ENCODE data around the gene RCAN3.
"Not testable (repeated sequence)": the region's sequence is repeated elsewhere in the genome, so short reads cannot be mapped to it uniquely, and the experiment has no call there.

RCAN3 gene
- 108 to 507 (median 207) reads per million in 9 experiments for total RNA-seq

DNA sequence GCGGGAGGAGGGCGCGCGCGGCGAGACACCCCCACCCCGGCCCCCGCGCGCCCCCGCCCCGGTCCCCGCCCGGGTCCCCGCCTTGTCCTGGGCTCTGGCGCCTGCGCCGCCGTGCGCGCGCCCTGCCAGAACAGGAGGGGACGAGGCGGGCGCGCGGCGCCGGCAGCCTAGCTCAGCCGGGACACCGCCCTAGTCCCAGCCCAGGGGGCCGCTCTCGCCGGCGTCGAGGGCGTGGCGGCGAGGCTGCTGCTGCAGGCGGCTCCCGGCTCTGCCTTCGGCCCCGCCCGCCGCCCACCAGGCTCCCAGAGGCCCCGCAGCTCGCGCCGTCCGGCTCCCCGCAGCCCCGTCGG lies at the start of gene RCAN3:
Gene RCAN3, plus strand, starts transcription at position 128 of the 350 bp plus-strand sequence. CDS start 11,537 bp downstream, outside the sequence.
- ATAC-seq (replicated peaks) (peak; percentile 65), DNase-seq (peak; percentile 77 to 81 (median 78))
- H3K27ac Mint-ChIP-seq = peak within 1 kb of the TSS; percentile 89 to 94
- H3K9me3 Mint-ChIP-seq = no peaks in the 10 kb centered on the region
- peaks cover 8 to 11% of the 10 kb centered on the region in 2 donors for H3K27me3 Mint-ChIP-seq
- H3K4me3 Mint-ChIP-seq = peak within 1 kb of the TSS; percentile 90 to 93
- H3K4me1 Mint-ChIP-seq (ENCODE audit: low read depth in 2 of 2) = peaks cover 54 to 57% of the 10 kb centered on the region in 2 donors
- peaks cover 24% of the 10 kb centered on the region for H3K36me3 Mint-ChIP-seq (ENCODE audit: insufficient read depth)

DNA sequence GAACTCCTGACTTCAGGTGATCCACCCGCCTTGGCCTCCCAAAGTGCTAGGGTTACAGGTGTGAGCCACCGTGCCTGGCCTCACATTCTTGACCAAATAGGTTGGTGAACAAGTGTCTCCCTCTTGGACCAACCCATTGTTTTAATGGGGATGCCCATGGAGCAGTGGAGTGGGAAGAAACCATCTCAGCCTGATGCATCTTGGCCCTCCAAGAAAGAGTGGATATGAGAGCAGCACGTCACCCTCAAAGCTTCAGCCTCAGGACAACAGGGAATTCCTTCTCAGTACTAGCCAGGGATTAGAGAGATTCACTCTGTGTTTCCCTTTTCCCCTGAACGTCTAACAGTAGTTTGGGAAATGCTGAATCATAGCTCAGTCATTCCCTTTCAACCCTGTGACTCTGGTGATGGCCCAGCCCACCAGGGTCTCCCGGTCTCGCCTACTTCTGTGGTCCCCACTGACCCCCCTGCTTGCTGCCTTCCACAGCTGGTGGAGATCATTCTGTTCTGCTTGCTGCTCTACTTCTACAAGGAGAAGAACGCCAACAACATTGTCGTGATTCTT lies 49.6 kb upstream of the RCAN3 start:
- DNase-seq = no peak
- Mint-ChIP-seq H3K27me3 (no peaks in the 10 kb centered on the region), H3K4me3 (no peak overlapping the region), H3K9me3 (no peaks in the 10 kb centered on the region), H3K27ac (peak overlapping the region in 1 of 2 donors; percentile 51), H3K36me3 (ENCODE audit: insufficient read depth) (peaks cover 39% of the 10 kb centered on the region), H3K4me1 (ENCODE audit: low read depth in 2 of 2) (no peaks in the 10 kb centered on the region)
- ATAC-seq (replicated peaks) = no peak

DNA sequence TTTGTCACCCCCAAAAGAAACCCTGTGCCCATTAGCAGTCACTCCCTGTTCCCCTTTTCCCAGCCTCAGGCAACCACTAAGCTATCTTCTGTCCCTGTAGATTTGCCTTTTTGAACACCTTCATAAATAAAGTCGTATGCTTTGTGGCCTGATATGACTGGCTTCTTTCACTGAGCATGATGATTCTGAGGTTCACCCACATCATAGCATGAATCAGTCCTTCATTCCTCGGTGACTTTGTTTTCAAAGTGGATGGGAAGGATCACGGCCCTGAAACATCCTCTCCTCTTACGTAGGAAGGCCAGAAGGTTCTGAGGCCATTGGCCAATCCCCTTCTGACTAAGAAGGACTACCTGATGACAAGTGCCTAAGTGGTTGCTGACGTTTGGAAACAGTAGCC lies 48.0 kb upstream of the RCAN3 start:
- Mint-ChIP-seq H3K36me3 (ENCODE audit: insufficient read depth) (peaks cover 47% of the 10 kb centered on the region), H3K4me1 (ENCODE audit: low read depth in 2 of 2) (peaks cover 0 to 1% of the 10 kb centered on the region in 2 donors), H3K27ac (no peak overlapping the region), H3K9me3 (no peaks in the 10 kb centered on the region), H3K4me3 (no peak overlapping the region), H3K27me3 (no peaks in the 10 kb centered on the region)
- DNase-seq (no peak), ATAC-seq (replicated peaks) (no peak)

DNA sequence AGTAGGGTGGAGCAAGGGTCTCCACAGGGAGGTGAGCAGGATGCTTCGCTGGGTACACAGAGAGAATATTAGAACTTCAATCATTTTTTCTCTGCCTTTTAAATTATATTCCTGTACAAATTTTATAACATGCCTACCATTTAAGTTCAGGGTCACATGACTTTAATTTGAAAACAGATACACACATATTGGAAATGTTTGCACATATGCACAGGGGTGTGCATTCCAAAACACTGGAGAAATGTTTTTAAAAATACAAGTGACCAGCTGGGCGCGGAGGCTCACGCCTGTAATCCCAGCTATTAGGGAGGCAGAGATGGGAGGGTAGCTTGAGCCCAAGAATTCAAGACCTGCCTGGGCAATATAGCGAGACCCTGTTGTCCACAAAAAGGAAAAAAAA lies 47.4 kb upstream of the RCAN3 start:
- DNase-seq = no peak
- ATAC-seq (replicated peaks) = no peak
- Mint-ChIP-seq H3K27ac (no peak overlapping the region), H3K36me3 (ENCODE audit: insufficient read depth) (peaks cover 50% of the 10 kb centered on the region), H3K4me1 (ENCODE audit: low read depth in 2 of 2) (peaks cover 0 to 1% of the 10 kb centered on the region in 2 donors), H3K4me3 (no peak overlapping the region), H3K9me3 (no peaks in the 10 kb centered on the region), H3K27me3 (no peaks in the 10 kb centered on the region)

DNA sequence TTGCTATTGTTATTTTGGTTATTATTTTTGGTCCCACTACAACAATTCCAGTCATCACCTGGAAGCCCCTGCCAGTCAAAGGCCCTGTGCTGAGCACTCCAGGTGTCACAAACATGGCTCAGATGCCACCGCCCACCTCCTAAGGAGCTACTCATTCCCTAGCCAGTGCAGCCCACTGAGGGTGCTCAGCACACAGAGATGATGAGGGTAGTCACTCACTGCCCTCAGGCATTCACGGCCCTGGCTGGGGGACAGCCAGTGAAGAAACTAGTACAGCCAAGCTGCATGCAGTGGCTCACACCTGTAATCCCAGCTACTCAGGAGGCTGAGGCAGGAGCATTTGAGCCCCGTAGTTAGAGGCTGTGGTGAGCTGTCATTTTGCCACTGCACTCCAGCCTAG lies 44.8 kb upstream of the RCAN3 start:
- ATAC-seq (replicated peaks) (no peak), DNase-seq (no peak)
- Mint-ChIP-seq H3K27ac (no peak overlapping the region), H3K9me3 (no peaks in the 10 kb centered on the region), H3K4me3 (no peak overlapping the region), H3K4me1 (ENCODE audit: low read depth in 2 of 2) (peaks cover 0 to 1% of the 10 kb centered on the region in 2 donors), H3K27me3 (no peaks in the 10 kb centered on the region), H3K36me3 (ENCODE audit: insufficient read depth) (peaks cover 52% of the 10 kb centered on the region)

DNA sequence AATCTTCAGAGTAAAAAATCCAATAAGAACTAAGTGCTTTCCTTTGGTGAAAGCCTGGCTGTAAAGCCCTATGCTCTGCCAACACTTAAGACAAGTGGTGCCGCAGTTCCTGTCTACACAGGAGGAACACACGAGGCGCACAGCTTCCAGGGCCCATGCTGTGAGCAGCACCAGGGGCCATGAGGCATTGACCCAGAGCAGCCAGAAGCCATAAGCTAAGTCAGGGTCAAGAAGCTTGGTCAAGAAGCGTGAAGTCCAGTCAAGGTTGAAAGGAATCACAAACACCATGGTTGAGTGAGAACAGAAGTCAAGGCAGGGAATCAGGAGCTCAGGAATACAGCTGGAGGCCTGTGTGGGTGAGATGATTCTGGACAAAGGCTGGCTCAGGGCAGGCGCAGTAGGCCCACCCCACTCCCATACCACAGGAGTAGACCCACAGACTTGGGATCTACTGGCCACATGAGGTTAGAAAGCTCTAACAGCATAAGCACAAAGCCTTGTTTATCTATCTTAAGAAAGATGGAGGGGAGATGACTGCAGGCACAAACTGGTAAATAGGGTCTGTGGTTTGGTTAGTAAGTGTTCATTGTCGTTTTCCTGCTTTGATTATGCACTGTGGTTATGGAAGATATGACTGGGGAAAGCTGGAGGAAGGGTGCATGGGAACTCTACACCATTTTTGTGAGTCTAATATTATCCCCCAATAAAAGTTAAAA lies 42.9 kb upstream of the RCAN3 start:
- H3K36me3 Mint-ChIP-seq (ENCODE audit: insufficient read depth) = peaks cover 39% of the 10 kb centered on the region
- H3K27me3 Mint-ChIP-seq = no peaks in the 10 kb centered on the region
- H3K4me3 Mint-ChIP-seq = no peak overlapping the region
- no peaks in the 10 kb centered on the region for H3K9me3 Mint-ChIP-seq
- DNase-seq (no peak), ATAC-seq (replicated peaks) (no peak)
- H3K27ac Mint-ChIP-seq = peak overlapping the region in 1 of 2 donors; percentile 14
- H3K4me1 Mint-ChIP-seq (ENCODE audit: low read depth in 2 of 2) = peaks cover 1 to 4% of the 10 kb centered on the region in 2 donors

DNA sequence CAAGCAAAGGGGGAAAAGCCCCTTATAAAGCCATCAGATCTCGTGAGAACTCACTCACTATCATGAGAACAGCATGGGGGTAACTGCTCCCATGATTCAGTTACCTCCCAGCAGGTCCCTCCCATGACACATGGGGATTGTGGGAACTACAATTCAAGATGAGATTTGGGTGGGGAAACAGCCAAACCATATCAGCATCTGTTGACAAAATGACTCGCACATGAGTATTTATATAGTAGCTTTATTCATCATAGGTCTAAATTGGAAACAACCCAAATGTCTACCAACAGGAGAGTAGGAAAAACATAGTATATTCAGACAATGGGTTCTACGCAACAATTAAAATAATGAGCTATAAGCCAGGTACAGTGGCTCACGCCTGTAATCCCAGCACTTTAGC lies 40.5 kb upstream of the RCAN3 start:
- not testable (repeated sequence) for DNase-seq; H3K27me3 Mint-ChIP-seq; H3K9me3 Mint-ChIP-seq; ATAC-seq (replicated peaks); H3K4me3 Mint-ChIP-seq
- Mint-ChIP-seq H3K4me1 (ENCODE audit: low read depth in 2 of 2) (peaks cover 1 to 11% of the 10 kb centered on the region in 2 donors), H3K36me3 (ENCODE audit: insufficient read depth) (peaks cover 43% of the 10 kb centered on the region), H3K27ac (peak overlapping the region in 1 of 2 donors; percentile 10)

DNA sequence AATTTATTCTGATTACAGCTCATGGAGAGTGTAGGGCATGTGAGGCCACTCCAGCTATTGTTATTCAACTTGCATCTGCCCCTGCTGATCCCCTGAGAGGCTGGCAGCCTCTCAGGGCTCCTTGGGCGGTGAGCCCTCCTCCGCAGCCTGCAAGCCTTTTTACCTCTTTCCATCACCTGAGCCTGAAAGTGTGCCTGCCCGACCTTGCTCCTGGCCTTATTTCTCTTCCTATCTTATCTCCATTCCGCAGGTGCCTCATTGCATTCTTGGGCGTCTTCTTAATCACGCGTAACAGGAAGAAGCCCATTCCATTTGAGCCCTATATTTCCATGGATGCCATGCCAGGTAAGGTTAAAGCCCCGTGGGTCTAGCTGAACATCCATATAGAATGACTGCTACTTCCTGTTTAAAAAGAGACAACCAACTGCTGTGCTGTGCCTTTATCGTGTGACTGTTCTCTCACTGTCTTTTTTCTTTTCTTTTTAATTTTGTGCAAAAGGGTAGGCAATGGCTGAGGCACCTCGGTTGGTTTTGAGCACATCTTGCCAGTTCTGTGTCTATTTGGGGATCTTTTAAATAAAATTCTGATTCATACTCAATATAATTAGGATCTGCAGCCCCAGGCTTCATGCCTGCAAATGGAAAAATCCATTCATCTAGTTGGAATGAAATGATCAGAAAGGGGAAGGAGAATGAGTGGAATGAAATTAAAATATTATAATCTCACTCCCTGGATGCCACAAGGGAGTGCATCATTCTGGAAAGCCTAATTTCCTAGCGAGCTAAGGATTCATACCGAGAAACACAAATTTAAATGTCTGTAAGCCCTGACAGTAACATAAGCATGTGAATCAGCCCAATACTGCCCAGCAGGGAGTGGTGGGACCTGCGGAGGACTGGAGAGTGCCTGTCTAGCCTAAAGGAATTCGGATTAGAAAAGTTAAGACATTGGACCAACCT lies 38.6 kb upstream of the RCAN3 start:
- ATAC-seq (replicated peaks) (no peak), DNase-seq (no peak)
- Mint-ChIP-seq H3K9me3 (no peaks in the 10 kb centered on the region), H3K4me1 (ENCODE audit: low read depth in 2 of 2) (peaks cover 0 to 11% of the 10 kb centered on the region in 2 donors), H3K27me3 (no peaks in the 10 kb centered on the region), H3K27ac (peak overlapping the region in 1 of 2 donors; percentile 63), H3K4me3 (no peak overlapping the region), H3K36me3 (ENCODE audit: insufficient read depth) (peaks cover 43% of the 10 kb centered on the region)

DNA sequence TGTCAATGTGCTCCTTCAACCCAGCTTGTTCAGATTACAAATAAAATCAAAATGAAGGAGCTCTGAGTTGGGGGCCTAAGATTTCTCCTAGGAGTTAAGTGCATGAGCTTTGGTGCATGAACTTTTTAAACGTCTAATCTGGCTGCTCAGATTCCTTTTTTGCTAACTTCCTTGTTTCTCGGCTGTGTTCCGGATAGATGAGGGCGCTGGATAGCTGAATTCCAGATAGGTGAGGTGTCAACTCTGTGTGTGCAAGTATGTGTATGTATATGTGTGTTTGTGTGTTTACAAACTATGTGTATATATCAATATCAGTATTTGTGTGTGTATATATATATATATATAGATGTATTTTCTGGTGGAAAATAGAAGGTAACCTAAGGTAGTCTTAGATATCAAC lies 37.5 kb upstream of the RCAN3 start:
- ATAC-seq (replicated peaks) (no peak), DNase-seq (no peak)
- Mint-ChIP-seq H3K27me3 (no peaks in the 10 kb centered on the region), H3K36me3 (ENCODE audit: insufficient read depth) (peaks cover 36% of the 10 kb centered on the region), H3K4me3 (no peak overlapping the region), H3K9me3 (no peaks in the 10 kb centered on the region), H3K27ac (peak overlapping the region in 1 of 2 donors; percentile 60), H3K4me1 (ENCODE audit: low read depth in 2 of 2) (peaks cover 0 to 11% of the 10 kb centered on the region in 2 donors)

DNA sequence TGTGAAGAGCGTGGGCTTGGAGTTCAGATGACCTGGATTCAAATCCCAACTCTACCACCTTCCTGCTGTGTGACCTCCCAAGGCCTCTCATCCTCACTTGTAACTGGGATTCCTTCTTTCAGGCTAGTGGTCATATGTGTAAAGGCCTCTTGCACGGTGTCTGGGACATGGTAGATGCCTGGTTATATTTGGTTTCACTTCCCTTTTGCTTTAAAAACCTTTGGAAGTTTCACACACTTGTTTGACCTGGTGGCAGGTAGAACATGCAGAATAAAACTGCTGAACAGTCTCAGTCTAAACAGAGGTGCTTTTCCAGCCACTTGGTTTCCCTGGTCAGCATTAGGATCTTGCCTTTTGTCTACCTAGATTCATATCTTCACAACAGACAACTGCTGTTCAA lies 37.0 kb upstream of the RCAN3 start:
- DNase-seq (no peak), ATAC-seq (replicated peaks) (no peak)
- Mint-ChIP-seq H3K27me3 (no peaks in the 10 kb centered on the region), H3K36me3 (ENCODE audit: insufficient read depth) (peaks cover 30% of the 10 kb centered on the region), H3K9me3 (no peaks in the 10 kb centered on the region), H3K4me1 (ENCODE audit: low read depth in 2 of 2) (peaks cover 0 to 11% of the 10 kb centered on the region in 2 donors), H3K27ac (peak overlapping the region in 1 of 2 donors; percentile 60), H3K4me3 (no peak overlapping the region)

DNA sequence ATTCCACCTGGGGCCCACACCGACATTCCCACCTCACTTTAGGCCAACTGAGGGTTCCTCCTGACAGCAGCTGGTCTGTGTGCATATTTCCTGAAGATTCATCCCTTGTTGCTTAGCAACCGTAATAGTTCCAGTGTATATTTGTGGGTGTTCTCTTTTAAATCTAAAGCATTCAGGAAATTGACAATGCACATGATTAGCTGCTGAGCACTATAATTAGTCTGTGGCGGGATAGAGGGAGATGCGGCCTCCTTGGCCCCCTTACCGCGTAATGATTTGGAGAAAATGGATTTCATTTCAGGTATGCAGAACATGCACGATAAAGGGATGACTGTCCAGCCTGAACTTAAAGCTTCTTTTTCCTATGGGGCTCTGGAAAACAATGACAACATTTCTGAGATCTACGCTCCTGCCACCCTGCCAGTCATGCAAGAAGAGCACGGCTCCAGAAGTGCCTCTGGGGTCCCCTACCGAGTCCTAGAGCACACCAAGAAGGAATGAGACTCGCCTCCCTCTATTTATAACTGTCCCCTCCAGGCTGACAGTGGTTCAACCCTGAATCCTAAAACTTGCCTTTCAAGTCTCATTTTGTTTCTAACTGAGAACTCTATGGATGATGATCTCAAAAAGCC lies 33.8 kb upstream of the RCAN3 start:
- peaks cover 16% of the 10 kb centered on the region for H3K36me3 Mint-ChIP-seq (ENCODE audit: insufficient read depth)
- no peak overlapping the region for H3K27ac Mint-ChIP-seq
- DNase-seq = no peak
- H3K27me3 Mint-ChIP-seq = no peaks in the 10 kb centered on the region
- no peak overlapping the region for H3K4me3 Mint-ChIP-seq
- H3K9me3 Mint-ChIP-seq = no peaks in the 10 kb centered on the region
- H3K4me1 Mint-ChIP-seq (ENCODE audit: low read depth in 2 of 2) = peaks cover 0 to 10% of the 10 kb centered on the region in 2 donors
- no peak for ATAC-seq (replicated peaks)

DNA sequence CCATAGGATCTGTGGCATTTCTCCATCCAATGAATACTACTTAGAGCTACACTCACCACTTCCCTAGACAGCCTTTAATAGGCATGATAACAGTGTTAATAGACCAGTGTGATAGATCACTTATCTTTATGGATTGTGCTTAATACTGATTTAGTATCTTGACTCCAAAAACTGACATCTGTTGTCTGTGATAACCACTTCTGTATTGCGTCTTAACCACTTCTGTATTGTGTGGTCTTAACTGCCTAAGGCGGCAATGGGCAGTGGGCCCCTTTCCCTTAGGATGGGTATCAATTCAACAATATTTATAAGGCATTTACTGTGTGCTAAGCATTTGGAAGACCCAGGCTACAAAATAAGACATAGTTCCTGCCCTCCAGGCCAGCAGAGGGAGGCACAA lies 32.0 kb upstream of the RCAN3 start:
- Mint-ChIP-seq H3K4me1 (ENCODE audit: low read depth in 2 of 2) (peaks cover 0 to 3% of the 10 kb centered on the region in 2 donors), H3K27ac (peak overlapping the region in 1 of 2 donors; percentile 63), H3K27me3 (no peaks in the 10 kb centered on the region), H3K9me3 (no peaks in the 10 kb centered on the region), H3K4me3 (no peak overlapping the region), H3K36me3 (ENCODE audit: insufficient read depth) (peaks cover 16% of the 10 kb centered on the region)
- DNase-seq (no peak), ATAC-seq (replicated peaks) (no peak)

All from effector memory CD8-positive, alpha-beta T cell (primary cell).